Measurements from ENCODE around the gene HELQ.

Gene HELQ

DNA sequence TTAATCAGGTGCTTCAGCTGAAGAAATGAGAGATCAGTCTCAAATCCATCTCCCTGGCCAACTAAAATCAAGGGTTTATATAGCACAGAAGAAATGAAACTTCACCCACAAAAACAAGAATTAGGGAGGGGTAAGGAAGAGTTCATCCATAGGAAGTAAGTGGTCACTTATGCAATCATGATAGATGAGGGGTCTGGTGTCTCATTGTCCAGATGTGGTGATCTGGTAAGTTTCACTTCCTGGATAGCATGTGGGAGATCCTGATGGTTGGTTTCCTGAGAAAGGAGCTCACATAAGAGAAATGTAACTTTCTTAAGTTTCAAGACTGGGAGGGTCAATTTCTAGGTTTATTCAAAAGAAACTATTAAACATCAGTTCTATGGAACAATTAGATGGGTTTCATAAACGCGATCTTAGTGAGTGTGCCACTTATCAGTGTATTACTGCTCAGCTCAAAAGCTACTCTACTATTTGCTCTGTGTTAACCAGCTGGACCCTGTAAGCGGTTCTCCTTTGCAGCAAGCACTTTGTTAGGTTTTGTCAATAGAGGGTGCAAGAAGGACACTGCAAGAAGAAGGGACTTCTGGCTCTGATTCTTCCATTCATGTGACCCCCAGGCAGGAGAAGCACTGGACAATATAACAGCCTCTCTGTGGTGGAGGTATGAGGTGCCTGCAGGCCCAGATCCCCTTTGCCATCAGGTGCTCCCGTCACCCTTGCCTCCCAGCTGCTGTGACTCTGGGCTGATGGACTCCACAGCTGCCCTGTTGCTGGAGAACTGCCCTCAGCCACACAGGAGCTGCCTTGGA, 85.6 kb downstream of the HELQ start:
- DNase-seq = no peak

DNA sequence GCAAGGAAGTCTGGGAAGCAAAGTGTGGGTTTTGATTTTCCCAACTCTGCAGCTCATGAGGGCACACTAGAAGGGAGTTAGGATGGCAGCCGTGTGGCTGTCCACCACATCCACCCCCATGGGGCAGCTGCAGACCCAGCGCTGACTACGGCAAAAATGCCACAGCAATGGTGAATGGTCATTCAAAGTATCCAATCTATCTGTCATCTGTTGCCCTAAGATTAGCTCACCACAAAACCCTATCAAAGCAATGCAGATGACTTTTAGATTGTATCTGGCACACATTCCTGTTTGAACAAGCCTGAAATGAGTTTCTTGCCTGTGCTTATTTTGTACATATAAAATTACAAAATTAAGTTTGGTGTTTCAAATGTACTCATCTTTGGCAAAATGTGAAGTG, 91.3 kb downstream of the HELQ start:
- DNase-seq = no peak

DNA sequence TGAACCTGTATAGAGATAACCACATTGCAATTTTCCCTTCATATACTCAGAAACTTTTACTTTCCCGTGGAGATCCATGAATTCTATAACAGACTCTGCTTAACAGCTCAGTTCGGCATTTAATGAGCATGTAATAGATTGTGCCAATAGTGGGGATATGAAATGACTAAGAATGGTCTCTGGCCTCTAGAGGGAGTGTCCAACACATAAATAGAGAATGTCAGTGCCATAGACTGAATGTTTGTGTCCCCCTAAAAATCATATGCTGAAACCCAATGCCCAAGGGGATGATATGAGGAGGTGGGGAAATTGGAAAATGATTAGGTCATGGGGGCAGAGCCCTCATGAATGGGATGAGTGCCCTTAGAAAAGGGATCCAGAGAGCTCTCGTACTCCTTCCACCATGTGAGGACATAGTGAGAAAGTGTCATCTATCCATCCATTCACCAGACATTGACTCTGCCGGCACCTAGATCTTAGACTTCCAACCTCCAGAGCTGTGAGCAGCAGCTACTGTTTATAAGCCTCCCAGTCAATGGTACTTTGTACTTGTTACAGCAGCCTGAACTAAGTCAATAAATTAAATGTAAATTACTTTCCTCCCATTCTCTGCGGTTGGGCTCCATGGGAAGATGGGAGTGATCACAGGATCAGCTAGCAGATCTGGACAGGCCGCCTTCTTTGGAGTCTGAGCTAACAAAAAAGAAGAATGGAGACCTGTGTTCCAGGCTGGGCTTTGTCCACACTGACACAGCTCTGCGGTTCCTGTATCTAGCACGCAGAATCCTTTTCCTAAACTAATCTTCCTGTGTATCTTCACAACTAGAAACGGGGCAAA, 92.9 kb downstream of the HELQ start:
- DNase-seq = no peak

DNA sequence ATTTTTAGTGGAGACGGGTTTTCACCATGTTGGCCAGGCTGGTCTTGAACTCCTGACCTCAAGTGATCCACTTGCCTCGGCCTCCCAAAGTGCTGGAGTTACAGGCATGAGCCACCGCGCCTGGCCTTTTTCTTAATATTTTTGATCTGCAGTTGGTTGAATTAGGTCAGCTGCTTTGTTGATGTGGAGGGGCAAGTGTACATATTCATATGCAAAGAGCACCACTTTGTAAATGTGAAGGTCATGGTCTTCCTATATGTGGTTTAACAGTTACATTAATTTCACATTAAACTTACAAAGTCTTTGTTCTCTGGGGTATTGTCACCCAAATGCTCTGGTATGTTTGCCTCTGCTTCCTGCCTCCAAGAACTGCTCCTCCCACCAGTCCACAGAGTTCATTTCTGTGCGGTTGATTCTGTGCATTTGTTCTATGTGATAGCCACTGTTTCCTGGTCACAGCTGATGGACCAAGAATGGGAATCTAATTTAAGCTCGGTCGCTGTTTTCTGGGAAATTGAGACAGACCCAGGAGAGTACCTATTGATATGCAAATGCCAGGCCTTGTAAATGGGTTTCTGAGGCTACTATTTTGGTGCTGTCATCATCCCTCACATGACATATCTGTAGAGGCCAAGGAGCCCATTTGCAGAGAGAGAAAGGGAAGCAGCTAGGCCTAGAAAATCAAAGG, 94.1 kb downstream of the HELQ start:
- no peak for DNase-seq

DNA sequence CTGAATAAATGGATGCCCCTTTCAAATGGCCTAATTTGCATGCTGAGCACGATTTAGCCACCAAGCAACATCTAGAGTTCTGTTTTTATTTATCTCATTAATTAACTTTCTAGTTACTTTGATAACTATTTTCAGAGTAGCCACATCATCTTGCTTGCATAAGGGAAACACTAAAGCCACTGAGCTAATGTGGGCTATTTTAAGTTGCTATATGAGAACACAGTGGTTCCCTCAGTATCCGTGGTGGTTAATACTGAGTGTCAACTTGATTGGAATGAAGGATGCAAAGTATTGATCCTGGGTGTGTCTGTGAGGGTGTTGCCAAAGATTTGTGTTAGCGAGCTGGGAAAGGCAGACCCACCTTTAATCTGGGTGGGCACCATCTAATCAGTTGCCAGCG, 95.6 kb downstream of the HELQ start:
- no peak for DNase-seq

DNA sequence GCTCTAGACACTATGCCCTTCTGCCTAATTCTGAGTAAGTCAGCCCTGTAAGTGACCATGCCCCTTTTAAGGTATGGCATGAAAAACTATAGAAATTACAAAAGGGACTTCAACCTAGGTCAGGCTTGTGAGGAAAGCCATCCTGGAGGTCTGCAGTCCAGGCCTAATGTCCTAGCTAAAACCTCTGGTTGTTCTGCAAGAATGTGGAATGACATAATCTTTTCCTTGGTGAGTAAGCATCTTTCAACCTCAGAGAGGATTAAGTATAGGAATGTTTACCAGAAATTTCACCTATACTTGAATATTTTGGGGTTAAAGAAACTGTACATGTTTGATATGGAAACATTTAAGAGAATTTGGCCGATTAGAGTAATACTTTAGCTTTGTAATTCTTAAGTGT, 97.2 kb downstream of the HELQ start:
- DNase-seq = no peak
